Prostate gland (tissue), 2 donors: Measurements from ENCODE around the gene RNU5D-1.

Experiments used
- CTCF ChIP-seq, 4 experiments: fragments of 200-600 bp in 2 of 4; fragments of 450-650 bp in 2 of 4; sonication (generic) in 2 of 4; IDR thresholded peaks; 1 replicate in 3 of 4; 2 replicates in 1 of 4; pipeline ENCODE4 v1.5.1; 2016 to 2019; ENCODE audit warnings: antibody characterized with exemption in 4 of 4, mild to moderate bottlenecking in 2 of 4, moderate library complexity in 2 of 4
- POLR2AphosphoS5 ChIP-seq: sonication (generic); formaldehyde crosslinking; IDR thresholded peaks from one replicate; pipeline ENCODE4 v1.6.1; 2017; ENCODE audit warnings: antibody characterized with exemption

- TF ChIP-seq CTCF (IDR thresholded peaks at IDR 0.05) (no peak), POLR2AphosphoS5 (no peak)
Observed at GRCh38 chr1:44696101-44696500, 34.9 kb downstream of the RNU5D-1 start.
